GM12892 (cell line): ENCODE data around the gene IFNA4.
"Not testable (repeated sequence)": the region's sequence is repeated elsewhere in the genome, so short reads cannot be mapped to it uniquely, and the experiment has no call there.

Source experiments
- DNase-seq: peaks from one replicate; pipeline ENCODE4 v3.0.0; 2011; ENCODE audit not compliant: insufficient read length
- FAIRE-seq: peaks from 2 replicates; lab custom pipeline; 2011; peaks lifted over from hg19 to GRCh38; lab: Jason Lieb, UNC
- POLR2A ChIP-seq: IDR thresholded peaks from 2 replicates; pipeline ENCODE4 v1.6.1; 2011; ENCODE audit warnings: low read depth, low read length, control low read depth
- POLR2AphosphoS5 ChIP-seq: IDR thresholded peaks from 2 replicates; pipeline ENCODE4 v1.6.1; 2011; ENCODE audit warnings: low read depth, low read length, control low read depth
- TAF1 ChIP-seq: IDR thresholded peaks from 2 replicates; pipeline ENCODE4 v1.6.1; 2011; ENCODE audit warnings: low read depth, mild to moderate bottlenecking, control low read depth, low read length, borderline replicate concordance

IFNA4 gene

GRCh38 chr9:21182810-21183736 lies 4.3 kb downstream of the IFNA4 start:
- DNase-seq, result not testable (repeated sequence)
- peak; percentile 48 for FAIRE-seq

GRCh38 chr9:21174671-21175070 lies 12.7 kb downstream of the IFNA4 start:
- FAIRE-seq (no peak), DNase-seq (no peak)
- TF ChIP-seq TAF1 (no peak), POLR2AphosphoS5 (no peak), POLR2A (no peak)

DNA sequence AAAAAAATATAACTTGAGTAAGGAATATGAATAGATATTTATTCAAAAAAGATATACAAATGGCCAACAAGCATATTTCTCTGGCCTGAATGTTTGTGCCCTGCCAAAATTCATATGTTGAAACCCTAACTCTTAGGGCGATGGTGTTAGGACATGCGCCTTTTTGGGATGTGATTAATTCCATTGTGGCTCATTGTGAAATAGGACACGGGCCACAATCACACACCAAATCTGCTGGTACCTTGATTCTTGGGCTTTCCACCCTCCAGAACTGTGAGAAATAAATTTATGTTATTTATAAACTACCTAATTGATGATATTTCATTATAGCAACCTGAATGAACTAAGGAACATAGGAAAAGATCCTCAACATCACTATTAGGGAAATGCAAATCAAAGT lies 15.2 kb downstream of the IFNA4 start:
- FAIRE-seq (no peak), DNase-seq (no peak)
- TF ChIP-seq POLR2AphosphoS5, result no peak
- TF ChIP-seq POLR2A, result no peak
- TF ChIP-seq TAF1, result no peak

- FAIRE-seq (no peak), DNase-seq (no peak)
- TF ChIP-seq POLR2A (no peak), TAF1 (no peak), POLR2AphosphoS5 (no peak)
Observed at GRCh38 chr9:21171351-21171750, 16.0 kb downstream of the IFNA4 start.

DNA sequence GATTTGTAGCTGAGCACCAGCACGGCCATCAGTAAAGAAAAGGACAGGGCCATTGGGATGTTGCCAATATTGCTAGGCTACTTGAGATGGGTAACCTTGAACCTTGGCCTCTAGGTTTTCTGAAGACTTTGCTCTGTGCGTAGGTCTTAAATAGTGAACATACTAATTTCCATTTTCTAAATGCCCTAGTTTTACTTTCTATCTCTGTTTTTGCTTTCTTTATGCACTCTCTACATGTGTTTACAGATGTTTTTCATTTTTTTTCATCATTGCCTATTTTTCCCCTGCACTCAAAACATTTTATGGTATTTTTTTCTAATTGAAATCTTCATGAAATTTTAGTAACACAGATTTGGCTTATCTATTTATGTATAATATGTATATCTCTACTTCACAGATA lies 20.8 kb downstream of the IFNA4 start, which contains the start of gene IFNA21:
TSS of gene IFNA21 (minus strand) at position 101 of the 400 bp plus-strand sequence. CDS start at position 53, 48 bp downstream.
- not testable (repeated sequence) for FAIRE-seq, DNase-seq

DNA sequence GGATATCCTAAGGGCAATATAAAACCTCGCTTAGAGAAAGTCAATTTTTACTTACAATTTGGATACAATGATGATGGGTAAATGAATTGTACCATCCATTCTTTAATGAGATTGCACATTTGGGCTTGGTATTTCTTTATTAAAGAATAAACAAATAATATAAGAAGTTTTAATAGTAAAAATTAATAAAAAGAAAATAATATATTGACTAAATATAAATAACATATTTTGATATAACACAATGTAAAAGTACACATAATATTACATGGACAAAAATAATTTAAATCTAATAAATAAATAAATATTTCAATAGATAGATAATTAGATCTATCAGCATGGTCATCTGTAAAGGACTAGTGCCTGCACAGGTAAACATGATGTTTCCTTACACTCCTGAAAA lies 21.9 kb downstream of the IFNA4 start:
- TF ChIP-seq POLR2AphosphoS5 (no peak), TAF1 (no peak), POLR2A (no peak)
- DNase-seq, result no peak
- no peak for FAIRE-seq

DNA sequence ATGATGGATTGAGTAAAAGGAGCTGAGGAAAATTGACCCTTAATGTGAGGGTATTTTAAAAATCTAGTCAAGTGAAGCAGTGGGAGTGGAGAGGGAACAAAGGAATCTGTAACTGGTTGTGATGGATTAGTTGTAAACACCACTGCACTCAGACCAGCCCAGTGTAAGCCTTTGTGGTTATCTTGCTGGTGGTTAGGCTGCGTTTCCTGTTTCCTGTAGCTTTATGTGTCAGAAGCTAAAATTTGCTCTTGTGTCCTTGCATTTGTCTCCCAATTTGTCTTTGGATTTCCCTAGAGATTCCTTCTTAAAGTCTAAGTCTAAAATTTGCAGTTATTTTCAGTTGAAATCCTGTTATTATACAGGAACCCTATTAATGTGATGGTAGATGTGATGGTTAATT lies 27.2 kb downstream of the IFNA4 start:
- TF ChIP-seq POLR2A, result no peak
- no peak for TF ChIP-seq POLR2AphosphoS5
- no peak for TF ChIP-seq TAF1
- peak; percentile 88 for FAIRE-seq
- DNase-seq, result no peak

DNA sequence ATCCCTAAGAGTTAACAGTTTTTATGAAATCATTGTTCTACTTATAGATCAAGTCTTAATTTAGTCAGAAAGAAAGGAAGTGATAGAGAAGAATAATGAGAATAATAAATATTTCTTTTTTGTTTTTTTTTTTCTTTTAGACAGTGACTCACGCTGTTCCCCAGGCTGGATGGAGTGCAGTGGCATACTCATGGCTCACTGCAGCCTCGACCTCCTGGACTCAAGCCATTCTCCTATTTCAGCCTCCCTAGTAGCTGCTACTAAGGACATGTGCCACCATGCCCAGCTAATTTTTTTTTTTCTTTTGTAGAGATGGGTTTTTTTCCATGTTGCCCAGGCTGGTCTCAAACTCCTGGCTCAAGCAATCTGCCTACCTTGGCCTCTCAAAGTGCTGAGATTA lies 31.9 kb downstream of the IFNA4 start:
- TF ChIP-seq TAF1, result no peak
- TF ChIP-seq POLR2AphosphoS5, result no peak
- TF ChIP-seq POLR2A, result no peak
- DNase-seq, result no peak
- FAIRE-seq, result no peak

- no peak for TF ChIP-seq POLR2A
- no peak for TF ChIP-seq POLR2AphosphoS5
- no peak for TF ChIP-seq TAF1
- no peak for DNase-seq
- peak; percentile 80 for FAIRE-seq
Observed at GRCh38 chr9:21154018-21154608, 33.3 kb downstream of the IFNA4 start.

DNA sequence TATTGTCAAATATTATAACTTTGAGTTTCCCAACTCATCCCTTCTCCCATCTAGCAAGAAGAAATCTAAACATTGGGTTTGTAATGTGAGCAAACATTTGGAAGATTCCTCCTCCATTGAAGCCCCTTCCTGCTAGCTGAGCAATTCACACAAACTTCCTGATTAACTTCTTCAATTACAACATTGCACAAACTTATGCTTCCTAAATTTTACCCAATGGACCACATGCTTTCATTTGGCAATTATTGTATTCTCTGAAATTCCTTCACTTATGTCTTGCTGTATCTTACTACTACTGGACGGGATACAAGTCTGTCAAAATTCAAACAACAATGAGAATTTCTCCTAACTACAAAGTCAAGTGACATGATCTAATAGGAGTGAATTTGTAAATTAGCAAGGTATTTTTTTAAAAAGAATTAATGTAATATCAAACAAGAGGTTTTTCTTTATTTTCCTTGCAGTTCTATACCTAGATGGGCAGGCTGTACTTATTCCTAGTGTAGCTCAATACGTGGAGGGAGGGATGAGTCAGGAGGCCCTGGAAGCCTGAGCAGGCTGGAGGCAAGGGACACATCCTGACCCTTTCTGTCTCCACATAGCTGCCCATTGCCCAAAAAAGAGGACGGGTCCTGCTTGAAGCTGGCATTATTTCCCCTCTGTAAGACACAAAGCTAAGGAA lies 33.9 kb downstream of the IFNA4 start:
- TF ChIP-seq POLR2AphosphoS5 (no peak), TAF1 (no peak), POLR2A (no peak)
- DNase-seq (no peak), FAIRE-seq (no peak)

GRCh38 chr9:21144603-21145002 lies 42.8 kb downstream of the IFNA4 start:
- TF ChIP-seq POLR2A (no peak), POLR2AphosphoS5 (no peak), TAF1 (no peak)
- FAIRE-seq (no peak), DNase-seq (no peak)

DNA sequence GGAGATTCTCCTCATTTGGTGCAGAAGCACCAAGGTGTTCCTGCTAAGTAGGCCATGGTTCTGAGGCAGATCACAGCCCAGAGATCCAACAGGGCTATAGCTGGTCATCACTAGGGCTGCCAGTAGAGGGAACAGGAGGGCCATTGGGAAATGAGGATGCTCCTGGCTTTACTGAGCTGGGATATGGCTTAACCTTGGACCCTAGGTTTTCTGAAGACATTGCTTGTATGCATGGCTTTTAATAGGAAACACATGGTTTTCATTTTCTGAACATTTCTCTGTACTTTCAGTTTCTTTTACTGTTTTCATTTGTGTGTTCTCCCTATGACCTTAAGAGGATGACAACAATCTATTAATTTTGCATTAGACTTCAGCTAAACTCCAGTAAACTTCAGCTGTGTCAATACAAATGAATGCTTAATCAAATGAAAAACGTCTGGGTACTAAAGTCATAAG lies 45.9 kb downstream of the IFNA4 start, which contains the start of gene IFNW1:
TSS of gene IFNW1 (minus strand) at position 406 of the 456 bp plus-strand sequence. CDS start at position 144, 262 bp downstream.
- DNase-seq (no peak), FAIRE-seq (no peak)

More for the DNA sequence above, 45.9 kb downstream of the IFNA4 start, which contains the start of gene IFNW1:
- TF ChIP-seq POLR2A, result no peak
- TF ChIP-seq TAF1, result no peak
- TF ChIP-seq POLR2AphosphoS5, result no peak
